Pancreas (tissue), 10 donors: ENCODE measurements around the gene INTS14. TPM values are rescaled to one million over a fixed set of nuclear protein-coding genes. Genes with fewer than 3 reads are reported as not detected.

Experiments used
- ATAC-seq, 4 donors: fragments of 200-7000 bp; cut with Tn5 transposase; one replicate each; pipeline versions ENCODE4 v1.8.0 to v1.9.1; 2020; ENCODE audit warnings: mild to moderate bottlenecking in 4 of 4, moderate library complexity in 4 of 4
- DNase-seq, 6 donors: peaks; one replicate each; pipeline ENCODE4 v3.0.0-alpha.2; 2020
- FAIRE-seq: peaks from 2 replicates; lab custom pipeline; 2012; peaks lifted over from hg19 to GRCh38; lab: Jason Lieb, UNC
- H3K27ac ChIP-seq, 4 donors: fragments of 200-600 bp; sonication (generic); 1 replicate in 3 of 4; 2 replicates in 1 of 4; pipeline versions ENCODE4 v1.5.0 to v1.8.0; 2020
- H3K27me3 ChIP-seq, 4 donors: fragments of 200-600 bp; one replicate each; pipeline ENCODE4 v1.8.0; 2021
- H3K36me3 ChIP-seq, 3 donors: fragments of 200-600 bp; sonication (generic) in 1 of 3; one replicate each; pipeline versions ENCODE4 v1.5.0 to v1.8.0; 2020 to 2021
- H3K4me1 ChIP-seq, 3 donors: fragments of 200-600 bp; one replicate each; pipeline ENCODE4 v1.8.0; 2021
- H3K4me3 ChIP-seq, 4 donors: fragments of 200-600 bp; sonication (generic) in 2 of 4; one replicate each; pipeline versions ENCODE4 v1.5.0 to v1.8.0; 2020 to 2021
- H3K9me3 ChIP-seq, 4 donors: fragments of 200-600 bp; one replicate each; pipeline ENCODE4 v1.8.0; 2021
- WGBS, 2 donors: extraction: QIAGEN DNeasy Blood & Tissue Kit; methylation state at CpG; one replicate each; pipeline ENCODE4 v1.1.7; 2013; 5-methylcytosine and 5-hydroxymethylcytosine counted together
- intact Hi-C, 3 donors: fragments of 100-400 bp; cut with DNase I; formaldehyde crosslinking; loops; one replicate each; pipeline versions ENCODE4 v1.11.1 to v1.14.2; 2022
- polyA plus RNA-seq, 2 donors: library from polyadenylated mRNA; stranded (reverse); fragments of 200-250 nt; gene quantifications; one replicate each; pipeline ENCODE4 v1.2.3, GENCODE V29; 2013
- total RNA-seq, 6 donors: library from RNA; stranded (reverse); fragmentation: NEBNext Ultra II Directional in 4 of 6; extraction: Animal tissue kit (Norgen Biotek cat#: 25700) in 4 of 6; gene quantifications; one replicate each; pipeline versions ENCODE4 v1.2.1 to v1.2.4, GENCODE V29; 2021 to 2023
- TF ChIP-seq, protein P1 (sequence below), 4 donors: fragments of 200-600 bp; sonication (generic) in 3 of 4; IDR thresholded peaks; one replicate each; pipeline versions ENCODE4 v1.5.0 to v1.8.0; 2021; ENCODE audit warnings: antibody characterized with exemption in 4 of 4
- donor health status: healthy with polysubstance abuse.
- donor health status: DM: no; HTN: no; CAD: no; lungs with moderate emphysema.
- donor health status: DM: no; HTN: no; CAD: no.
- donor health status: control.
- donor health status: control.
- donor health status: Bipolar disorder and iron deficiency.
- donor health status: DM: yes; HTN: yes; CAD: no.
- donor health status: DM: no; HTN: no; CAD: no.
- donor health status: DM: no; HTN: no; CAD: no.
- donor health status: DM: yes; HTN: yes; CAD: no.

INTS14 gene
- total and polyA plus RNA-seq, 8 donors: 11.0 to 25.0 (median 13.5) TPM

DNA sequence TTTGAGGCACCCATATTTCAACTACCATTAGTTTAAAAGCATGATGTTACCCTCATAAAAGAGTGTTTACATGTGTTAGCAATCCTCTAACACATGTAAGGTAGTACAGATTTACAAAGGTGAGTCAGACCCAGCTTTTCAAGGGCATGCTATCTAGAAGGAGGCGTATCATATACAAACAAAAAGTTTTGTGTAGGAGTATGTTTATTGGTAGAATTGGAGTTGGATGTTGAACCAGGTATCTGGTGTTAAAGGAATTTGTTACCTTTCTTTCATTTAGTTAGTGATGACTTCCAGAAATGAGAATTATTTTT lies 78.2 kb downstream of the INTS14 start:
- DNase-seq (no peak), FAIRE-seq (no peak), ATAC-seq (no peak)
- intact Hi-C loops: no loop called here
- Histone ChIP-seq H3K4me1 (peaks cover 0 to 22% (median 4%) of the 10 kb centered on the region in 3 donors), H3K27ac (no peak overlapping the region), H3K9me3 (no peaks in the 10 kb centered on the region), H3K4me3 (no peak overlapping the region), H3K27me3 (no peaks in the 10 kb centered on the region), H3K36me3 (no peaks in the 10 kb centered on the region)
- WGBS, 2 donors: 27 to 40% methylated on average over 1 of the region's 1 CpG
- TF ChIP-seq, protein P1, sequence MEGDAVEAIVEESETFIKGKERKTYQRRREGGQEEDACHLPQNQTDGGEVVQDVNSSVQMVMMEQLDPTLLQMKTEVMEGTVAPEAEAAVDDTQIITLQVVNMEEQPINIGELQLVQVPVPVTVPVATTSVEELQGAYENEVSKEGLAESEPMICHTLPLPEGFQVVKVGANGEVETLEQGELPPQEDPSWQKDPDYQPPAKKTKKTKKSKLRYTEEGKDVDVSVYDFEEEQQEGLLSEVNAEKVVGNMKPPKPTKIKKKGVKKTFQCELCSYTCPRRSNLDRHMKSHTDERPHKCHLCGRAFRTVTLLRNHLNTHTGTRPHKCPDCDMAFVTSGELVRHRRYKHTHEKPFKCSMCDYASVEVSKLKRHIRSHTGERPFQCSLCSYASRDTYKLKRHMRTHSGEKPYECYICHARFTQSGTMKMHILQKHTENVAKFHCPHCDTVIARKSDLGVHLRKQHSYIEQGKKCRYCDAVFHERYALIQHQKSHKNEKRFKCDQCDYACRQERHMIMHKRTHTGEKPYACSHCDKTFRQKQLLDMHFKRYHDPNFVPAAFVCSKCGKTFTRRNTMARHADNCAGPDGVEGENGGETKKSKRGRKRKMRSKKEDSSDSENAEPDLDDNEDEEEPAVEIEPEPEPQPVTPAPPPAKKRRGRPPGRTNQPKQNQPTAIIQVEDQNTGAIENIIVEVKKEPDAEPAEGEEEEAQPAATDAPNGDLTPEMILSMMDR (IDR thresholded peaks at IDR 0.05): no peak

- TF ChIP-seq, protein P1 (IDR thresholded peaks at IDR 0.05): no peak
- Histone ChIP-seq H3K27me3 (no peaks in the 10 kb centered on the region), H3K4me1 (peaks cover 0 to 22% (median 4%) of the 10 kb centered on the region in 3 donors), H3K9me3 (no peaks in the 10 kb centered on the region), H3K36me3 (no peaks in the 10 kb centered on the region), H3K27ac (peak within 1 kb of the TSS in 3 of 4 donors; percentile 25 to 58 (median 30)), H3K4me3 (peak within 1 kb of the TSS; percentile 58 to 83 (median 82))
- WGBS, 2 donors: 0% methylated on average over 71 to 88 of the region's 88 CpGs
- intact Hi-C loops: no loop called here
- peak; percentile 79 to 97 (median 90) for DNase-seq
- ATAC-seq: peak; percentile 97 to 99 (median 98)
- no peak for FAIRE-seq
These were observed 80.4 kb downstream of the INTS14 start, which contains the start of gene HACD3 for GRCh38 chr15:65530318-65531111. Gene HACD3 (plus strand): TSS chr15:65530463. CDS start chr15:65530632, 169 bp downstream.

DNA sequence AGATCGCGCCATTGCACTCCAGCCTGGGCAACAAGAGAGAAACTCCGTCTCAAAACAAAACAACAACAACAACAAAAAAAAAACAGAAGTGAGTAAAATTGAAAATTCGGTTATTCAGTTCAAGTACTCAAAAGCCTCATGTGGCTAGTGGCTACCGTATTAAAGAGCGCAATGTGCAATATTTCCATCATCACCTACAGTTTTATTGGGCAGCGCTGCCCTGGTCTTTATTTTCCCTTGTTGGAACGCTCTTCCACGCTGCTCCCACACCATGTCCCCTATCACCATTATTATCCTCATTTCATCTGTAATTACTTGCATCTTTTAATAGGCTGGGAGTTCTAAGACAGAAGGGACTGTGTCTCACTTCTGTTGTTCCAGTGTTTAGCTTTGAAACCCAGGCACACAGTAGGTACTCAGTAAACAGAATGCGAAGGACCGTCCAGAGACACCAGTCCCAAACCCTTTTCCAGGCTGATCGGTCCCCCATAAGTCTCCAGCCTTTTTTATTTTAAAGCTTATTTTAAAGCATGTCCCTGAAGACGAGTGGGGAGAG lies 81.1 kb downstream of the INTS14 start:
- peaks cover 0 to 22% (median 4%) of the 10 kb centered on the region in 3 donors for H3K4me1 ChIP-seq
- WGBS, 2 donors: 55% methylated on average over 13 of the region's 13 CpGs
- TF ChIP-seq, protein P1 (IDR thresholded peaks at IDR 0.05): no peak
- FAIRE-seq (no peak), ATAC-seq (no peak), DNase-seq (no peak)
- peak overlapping the region in 3 of 4 donors; percentile 25 to 58 (median 30) for H3K27ac ChIP-seq
- no peaks in the 10 kb centered on the region for H3K27me3 ChIP-seq
- H3K9me3 ChIP-seq: no peaks in the 10 kb centered on the region
- peak overlapping the region; percentile 58 to 83 (median 82) for H3K4me3 ChIP-seq
- H3K36me3 ChIP-seq: no peaks in the 10 kb centered on the region
- intact Hi-C loops: no loop called here

Other genes starting within 250 kb of the INTS14 start
- gene IGDCC3, start 233.1 kb downstream of the INTS14 start, total RNA-seq: under 1 TPM in 1 of 6 donors, not detected in 5; 0.32 TPM
- not detected for gene IGDCC3, start 233.1 kb downstream of the INTS14 start, polyA plus RNA-seq
- 1 to 10 TPM in 2 of 6 donors, under 1 TPM in 4; 0.22 to 2.2 (median 0.52) TPM for gene IGDCC4, start 188.2 kb downstream of the INTS14 start, total RNA-seq
- gene IGDCC4, start 188.2 kb downstream of the INTS14 start, polyA plus RNA-seq: under 1 TPM; 0.23 to 0.26 TPM
- 10 to 100 TPM in 5 of 6 donors, 1 to 10 TPM in 1; 9.4 to 17.1 (median 12.7) TPM for gene DPP8, start 93.4 kb downstream of the INTS14 start, total RNA-seq
- gene DPP8, start 93.4 kb downstream of the INTS14 start, polyA plus RNA-seq: 1 to 10 TPM; 4.7 to 7.0 TPM
- 10 to 100 TPM; 12.6 to 27.2 (median 17.7) TPM for gene HACD3, start 80.7 kb downstream of the INTS14 start, total RNA-seq
- 10 to 100 TPM in 1 of 2 donors, 1 to 10 TPM in 1; 4.9 to 28.8 TPM for gene HACD3, start 80.7 kb downstream of the INTS14 start, polyA plus RNA-seq
- 1 to 10 TPM; 1.9 to 5.8 (median 4.5) TPM for gene SLC24A1, start 10.8 kb upstream of the INTS14 start, total RNA-seq
- gene SLC24A1, start 10.8 kb upstream of the INTS14 start, polyA plus RNA-seq: 1 to 10 TPM; 1.9 to 2.7 TPM
- 10 to 100 TPM; 21.4 to 34.5 (median 28.2) TPM for gene DENND4A, start 181.2 kb upstream of the INTS14 start, total RNA-seq
- gene DENND4A, start 181.2 kb upstream of the INTS14 start, polyA plus RNA-seq: 10 to 100 TPM in 1 of 2 donors, 1 to 10 TPM in 1; 8.6 to 10.8 TPM